GM12892 (cell line): ENCODE data around the gene KIF18B.

Experiments used
- DNase-seq: peaks from one replicate; pipeline ENCODE4 v3.0.0; 2011; ENCODE audit not compliant: insufficient read length
- FAIRE-seq: peaks from 2 replicates; lab custom pipeline; 2011; peaks lifted over from hg19 to GRCh38; lab: Jason Lieb, UNC
- POLR2A ChIP-seq: IDR thresholded peaks from 2 replicates; pipeline ENCODE4 v1.6.1; 2011; ENCODE audit warnings: low read depth, low read length, control low read depth
- POLR2AphosphoS5 ChIP-seq: IDR thresholded peaks from 2 replicates; pipeline ENCODE4 v1.6.1; 2011; ENCODE audit warnings: low read depth, low read length, control low read depth
- TAF1 ChIP-seq: IDR thresholded peaks from 2 replicates; pipeline ENCODE4 v1.6.1; 2011; ENCODE audit warnings: low read depth, mild to moderate bottlenecking, control low read depth, low read length, borderline replicate concordance

The KIF18B gene

DNA sequence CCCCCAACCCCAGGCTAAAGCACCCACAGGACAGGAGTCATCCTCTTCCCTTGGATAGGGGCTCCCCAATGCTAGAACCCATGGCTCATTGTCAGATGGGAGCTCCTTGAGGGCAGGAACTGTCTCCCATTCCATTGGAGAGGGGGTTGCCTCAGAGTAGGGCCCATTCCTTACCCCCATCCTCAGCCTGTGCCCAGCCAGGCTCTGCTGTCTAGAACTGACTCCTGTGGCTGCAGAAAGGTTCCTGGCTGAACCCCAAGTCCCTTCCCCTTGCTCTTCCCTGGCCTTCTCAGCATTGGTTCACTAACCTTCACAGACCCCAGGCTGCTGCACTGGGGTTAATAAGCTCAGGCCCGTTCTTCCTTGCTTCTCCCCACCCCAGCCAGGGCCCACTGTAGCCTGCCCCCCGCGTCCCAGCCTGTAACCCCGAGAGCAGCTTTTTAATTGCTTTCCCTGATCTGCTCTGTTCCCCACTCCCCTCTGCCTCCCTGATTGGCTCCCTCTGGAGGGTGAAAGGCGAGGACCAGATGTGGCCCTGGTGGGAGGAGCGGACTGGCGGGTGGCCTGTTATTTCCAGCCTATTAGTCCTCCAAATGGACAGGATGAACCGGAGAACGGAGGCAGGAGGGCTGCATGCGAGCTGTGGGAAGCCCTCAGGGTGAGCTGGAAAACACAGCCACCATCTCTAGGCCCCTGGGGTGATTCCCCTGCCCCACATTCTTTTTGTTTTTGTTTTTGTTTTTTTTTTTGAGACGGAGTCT, 26.3 kb downstream of the KIF18B start:
- FAIRE-seq (no peak), DNase-seq (no peak)
- TF ChIP-seq POLR2A (no peak), POLR2AphosphoS5 (no peak), TAF1 (no peak)

- no peak for TF ChIP-seq POLR2A
- TF ChIP-seq TAF1 = no peak
- TF ChIP-seq POLR2AphosphoS5 = no peak
- DNase-seq = no peak
- FAIRE-seq = peak; percentile 24
Measured at GRCh38 chr17:44920565-44920940, 27.0 kb downstream of the KIF18B start.

- TF ChIP-seq TAF1 = no peak
- no peak for TF ChIP-seq POLR2AphosphoS5
- TF ChIP-seq POLR2A = no peak
- peak; percentile 98 for FAIRE-seq
- peak; percentile 90 for DNase-seq
Measured at GRCh38 chr17:44919885-44920564, 27.5 kb downstream of the KIF18B start.

DNA sequence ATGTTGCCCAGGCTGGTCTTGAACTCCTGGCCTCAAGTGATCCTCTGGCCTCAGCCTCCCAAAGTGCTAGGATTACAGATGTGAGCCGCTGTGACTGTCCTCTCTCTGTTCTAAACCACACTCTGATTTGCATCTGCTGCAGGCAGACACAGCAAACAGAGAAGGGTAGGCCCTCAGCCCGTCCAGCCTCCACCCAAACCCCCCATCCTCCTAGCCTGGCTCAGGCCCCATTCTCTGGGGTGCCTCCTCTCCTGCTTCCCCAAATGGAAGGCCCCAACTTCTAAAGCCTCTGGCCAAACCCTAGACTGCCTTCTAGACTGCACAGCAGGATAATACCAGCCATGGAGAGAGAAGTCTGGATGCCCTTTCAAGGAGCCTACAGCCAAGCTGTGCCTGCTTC, 28.2 kb downstream of the KIF18B start:
- FAIRE-seq = no peak
- DNase-seq = no peak
- TF ChIP-seq POLR2A = no peak
- no peak for TF ChIP-seq TAF1
- TF ChIP-seq POLR2AphosphoS5 = no peak

DNA sequence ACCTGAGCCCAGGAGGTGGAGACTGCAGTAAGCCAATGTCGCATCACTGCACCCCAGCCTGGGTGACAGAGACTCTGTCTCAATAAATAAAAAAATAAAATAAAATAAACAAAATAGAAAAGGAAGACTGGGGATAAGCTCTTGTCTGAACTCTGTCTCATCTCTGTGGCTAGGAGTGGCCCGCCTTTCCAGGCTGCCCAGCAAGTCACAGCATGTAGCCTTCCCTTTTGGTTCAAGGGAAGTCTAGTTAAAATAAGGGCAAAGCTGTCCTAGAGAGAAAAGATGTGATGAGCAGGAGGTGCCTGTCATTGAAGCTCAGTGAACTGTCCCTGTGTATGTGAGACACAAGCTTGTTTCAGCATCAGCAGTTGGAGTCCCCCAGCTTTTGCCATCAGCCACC, 29.6 kb downstream of the KIF18B start:
- no peak for FAIRE-seq
- TF ChIP-seq POLR2AphosphoS5 = no peak

GRCh38 chr17:44917456-44917855, 30.1 kb downstream of the KIF18B start:
- no peak for FAIRE-seq
- TF ChIP-seq POLR2A (no peak), TAF1 (no peak), POLR2AphosphoS5 (no peak)
- DNase-seq = no peak

More for the DNA sequence above, 29.6 kb downstream of the KIF18B start:
- DNase-seq = no peak

- DNase-seq (no peak), FAIRE-seq (no peak)
Measured at GRCh38 chr17:44916781-44917241, 30.8 kb downstream of the KIF18B start.

GRCh38 chr17:44915862-44916780, 31.5 kb downstream of the KIF18B start:
- TF ChIP-seq TAF1 (no peak), POLR2A (no peak), POLR2AphosphoS5 (no peak)
- DNase-seq (no peak), FAIRE-seq (no peak)

More at GRCh38 chr17:44916781-44917241, 30.8 kb downstream of the KIF18B start:
- TF ChIP-seq TAF1 (no peak), POLR2AphosphoS5 (no peak), POLR2A (no peak)

- DNase-seq (no peak), FAIRE-seq (no peak)
- TF ChIP-seq POLR2AphosphoS5 (no peak), POLR2A (no peak), TAF1 (no peak)
Measured at GRCh38 chr17:44915321-44915726, 32.2 kb downstream of the KIF18B start, which contains the start of gene GFAP. GFAP (minus strand) TSS chr17:44915500; CDS start chr17:44915486, 14 bp downstream.

- DNase-seq = no peak
- TF ChIP-seq POLR2AphosphoS5 (no peak), POLR2A (no peak), TAF1 (no peak)
- FAIRE-seq = no peak
Measured at GRCh38 chr17:44914698-44915271, 32.8 kb downstream of the KIF18B start.

DNA sequence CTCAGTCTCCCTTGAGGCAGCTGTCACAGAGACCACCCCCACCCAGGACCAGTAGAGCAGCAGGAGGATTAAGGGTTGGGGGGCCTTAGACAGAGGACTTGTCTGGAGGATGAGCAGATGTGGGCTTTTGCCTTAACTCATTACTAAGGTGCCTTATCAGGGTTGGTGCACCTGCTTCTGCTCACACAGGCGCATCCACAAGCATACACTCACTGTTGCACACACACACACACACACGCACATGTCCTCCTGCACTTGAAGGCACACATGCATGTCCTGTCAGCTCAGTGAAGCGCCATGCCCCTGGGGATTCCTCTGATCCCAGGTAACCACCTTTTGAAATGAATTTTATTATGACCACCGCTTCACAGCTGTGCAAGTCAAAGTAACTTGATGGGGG, 33.4 kb downstream of the KIF18B start:
- DNase-seq = no peak
- TF ChIP-seq POLR2AphosphoS5 = no peak
- TF ChIP-seq TAF1 = no peak
- FAIRE-seq = peak; percentile 51
